Neural cell (in vitro differentiated cells): Measurements from ENCODE around the gene HRH2. TPM values are rescaled to one million over a fixed set of nuclear protein-coding genes. Genes with fewer than 3 reads are reported as not detected.

ENCODE experiments used
- H2AFZ ChIP-seq: fragments of 200-600, 300-800 bp; sonication (generic), shearing (Covaris generic); 2 replicates; pipeline ENCODE4 v1.6.0; 2014; ENCODE audit warnings: low read depth, mild to moderate bottlenecking, antibody characterized with exemption, low read length, moderate library complexity
- H3F3A ChIP-seq: fragments of 200-600 bp; shearing (Covaris generic); 2 replicates; pipeline ENCODE4 v1.6.1; 2016; ENCODE audit warnings: mild to moderate bottlenecking, moderate library complexity, mixed read lengths, antibody characterized with exemption, low read length; ENCODE audit not compliant: insufficient read depth, poor library complexity, severe bottlenecking
- H3K27ac ChIP-seq: fragments of 200-600, 300-800 bp; sonication (generic), shearing (Covaris generic); 2 replicates; pipeline ENCODE4 v1.5.1; 2014; ENCODE audit warnings: mild to moderate bottlenecking, low read length, moderate library complexity
- H3K27me3 ChIP-seq: fragments of 300-800, 200-600 bp; sonication (generic), shearing (Covaris generic); 2 replicates; pipeline ENCODE4 v1.6.0; 2014; ENCODE audit warnings: mild to moderate bottlenecking, low read depth, low read length, moderate library complexity; ENCODE audit not compliant: insufficient read depth
- H3K36me3 ChIP-seq: fragments of 300-800, 200-600 bp; sonication (generic), shearing (Covaris generic); 2 replicates; pipeline ENCODE4 v1.5.1; 2014; ENCODE audit warnings: mild to moderate bottlenecking, antibody characterized with exemption, low read length, moderate library complexity; ENCODE audit not compliant: insufficient read depth
- H3K4me2 ChIP-seq: fragments of 300-800, 200-600 bp; sonication (generic), shearing (Covaris generic); 2 replicates; pipeline ENCODE4 v1.6.0; 2014; ENCODE audit warnings: mild to moderate bottlenecking, low read length
- H3K4me3 ChIP-seq: fragments of 300-800, 200-600 bp; sonication (generic), shearing (Covaris generic); 2 replicates; pipeline ENCODE4 v1.5.1; 2014; ENCODE audit warnings: mild to moderate bottlenecking, low read length, moderate library complexity
- H3K79me2 ChIP-seq: fragments of 200-600 bp; shearing (Covaris generic); replicated peaks from 2 replicates; pipeline ENCODE4 v1.6.0; 2014; ENCODE audit warnings: mild to moderate bottlenecking, low read length, moderate library complexity; ENCODE audit not compliant: insufficient read depth
- H3K9ac ChIP-seq: fragments of 300-800, 200-600 bp; sonication (generic), shearing (Covaris generic); 2 replicates; pipeline ENCODE4 v1.6.1; 2016; ENCODE audit warnings: mild to moderate bottlenecking, low read length, mixed read lengths
- H3K9me2 ChIP-seq: fragments of 200-600 bp; shearing (Covaris generic); 2 replicates; pipeline ENCODE4 v1.6.1; 2016; ENCODE audit warnings: mild to moderate bottlenecking, low read length, mixed read lengths; ENCODE audit not compliant: insufficient read depth
- H3K9me3 ChIP-seq: fragments of 200-600, 300-800 bp; sonication (generic), shearing (Covaris generic); 2 replicates; pipeline ENCODE4 v1.6.1; 2016; ENCODE audit warnings: mild to moderate bottlenecking, mixed run types, low read length, moderate library complexity, mixed read lengths
- H4K20me1 ChIP-seq: fragments of 200-600 bp; shearing (Covaris generic); 2 replicates; pipeline ENCODE4 v1.6.1; 2016; ENCODE audit warnings: mild to moderate bottlenecking, mixed run types; ENCODE audit not compliant: insufficient read depth
- CTCF ChIP-seq: fragments of 450-650 bp; IDR thresholded peaks from 2 replicates; pipeline ENCODE4 v1.5.1; 2014; ENCODE audit warnings: antibody characterized with exemption, mild to moderate bottlenecking, moderate library complexity; ENCODE audit not compliant: poor library complexity, severe bottlenecking
- EP300 ChIP-seq: fragments of 450-650 bp; conservative IDR thresholded peaks from 2 replicates; pipeline ENCODE4 v1.6.1; 2014; ENCODE audit warnings: antibody characterized with exemption, mild to moderate bottlenecking, moderate library complexity; ENCODE audit not compliant: poor library complexity, severe bottlenecking
- EZH2 ChIP-seq: fragments of 200-600, 300-800 bp; shearing (Covaris generic), sonication (generic); IDR thresholded peaks from 2 replicates; pipeline ENCODE4 v1.6.1; 2014; ENCODE audit warnings: antibody characterized with exemption, low read length, borderline replicate concordance, mild to moderate bottlenecking; ENCODE audit not compliant: insufficient read depth, poor library complexity, severe bottlenecking
- MXI1 ChIP-seq: fragments of 450-650 bp; conservative IDR thresholded peaks from 2 replicates; pipeline ENCODE4 v1.6.1; 2014; ENCODE audit warnings: antibody characterized with exemption, mild to moderate bottlenecking; ENCODE audit not compliant: poor library complexity, severe bottlenecking
- POLR2AphosphoS5 ChIP-seq: IDR thresholded peaks from 2 replicates; pipeline ENCODE4 v1.6.1; 2012
- RAD21 ChIP-seq: fragments of 450-650 bp; conservative IDR thresholded peaks from 2 replicates; pipeline ENCODE4 v1.6.1; 2014; ENCODE audit warnings: antibody characterized with exemption, mild to moderate bottlenecking, moderate library complexity
- REST ChIP-seq: IDR thresholded peaks from 2 replicates; pipeline ENCODE4 v1.6.1; 2012; ENCODE audit warnings: borderline replicate concordance
- SMC3 ChIP-seq: fragments of 450-650 bp; conservative IDR thresholded peaks from 2 replicates; pipeline ENCODE4 v1.6.1; 2014; ENCODE audit warnings: antibody characterized with exemption, mild to moderate bottlenecking, moderate library complexity; ENCODE audit not compliant: poor library complexity
- TAF1 ChIP-seq: IDR thresholded peaks from 2 replicates; pipeline ENCODE4 v1.6.1; 2012; ENCODE audit warnings: low read depth
- polyA plus RNA-seq: library from polyadenylated mRNA; depleted of rRNA; stranded (reverse); fragments of >200 nt; gene quantifications from 2 replicates; pipeline ENCODE4 v1.2.3, GENCODE V29; 2014

HRH2 gene
- polyA plus RNA-seq, 1 donor from 2014 or later, result 0.09 TPM

GRCh38 chr5:175692996-175693710 is 35.3 kb downstream of the HRH2 start:
- no peaks in the 10 kb centered on the region for H3F3A ChIP-seq
- no peaks in the 10 kb centered on the region for H3K9me2 ChIP-seq
- TF ChIP-seq RAD21 (no peak), EP300 (no peak), MXI1 (no peak), EZH2 (no peak), REST (no peak), POLR2AphosphoS5 (no peak), SMC3 (no peak), CTCF (no peak), TAF1 (no peak)
- H4K20me1 ChIP-seq, result no peaks in the 10 kb centered on the region
- no peak overlapping the region for H3K4me2 ChIP-seq
- no peaks in the 10 kb centered on the region for H3K9me3 ChIP-seq
- no peak overlapping the region for H2AFZ ChIP-seq
- no peaks in the 10 kb centered on the region for H3K79me2 ChIP-seq
- no peaks in the 10 kb centered on the region for H3K36me3 ChIP-seq
- H3K27me3 ChIP-seq, result no peaks in the 10 kb centered on the region
- no peak overlapping the region for H3K9ac ChIP-seq
- no peak overlapping the region for H3K4me3 ChIP-seq
- no peak overlapping the region for H3K27ac ChIP-seq

GRCh38 chr5:175693741-175694140 is 35.9 kb downstream of the HRH2 start:
- TF ChIP-seq TAF1 (no peak), CTCF (no peak), SMC3 (no peak), EZH2 (no peak), RAD21 (no peak), EP300 (no peak), MXI1 (no peak)
- no peak overlapping the region for H3K9ac ChIP-seq
- H3K9me2 ChIP-seq, result no peaks in the 10 kb centered on the region
- no peaks in the 10 kb centered on the region for H3F3A ChIP-seq
- H3K4me3 ChIP-seq, result no peak overlapping the region
- H3K36me3 ChIP-seq, result no peaks in the 10 kb centered on the region
- H3K27me3 ChIP-seq, result no peaks in the 10 kb centered on the region
- no peaks in the 10 kb centered on the region for H3K79me2 ChIP-seq
- H3K4me2 ChIP-seq, result no peak overlapping the region
- no peaks in the 10 kb centered on the region for H4K20me1 ChIP-seq
- H3K27ac ChIP-seq, result no peak overlapping the region
- H3K9me3 ChIP-seq, result no peaks in the 10 kb centered on the region
- no peak overlapping the region for H2AFZ ChIP-seq
